HUES6 (cell line): ENCODE data around the gene LCE1C.

Experiments
- H3K27ac ChIP-seq: 2 replicates; pipeline ENCODE4 v1.7.0; 2013; ENCODE audit warnings: low read depth, mild to moderate bottlenecking, low read length, inconsistent platforms
- H3K27me3 ChIP-seq: 2 replicates; pipeline ENCODE4 v1.6.1; 2013; ENCODE audit warnings: low read length; ENCODE audit not compliant: control insufficient read depth, insufficient read depth
- H3K36me3 ChIP-seq: 2 replicates; pipeline ENCODE4 v1.6.1; 2013; ENCODE audit warnings: low read length; ENCODE audit not compliant: control insufficient read depth, insufficient read depth
- H3K4me1 ChIP-seq: 2 replicates; pipeline ENCODE4 v1.6.1; 2013; ENCODE audit warnings: low read length; ENCODE audit not compliant: control insufficient read depth, insufficient read depth
- H3K4me3 ChIP-seq: 2 replicates; pipeline ENCODE4 v1.5.1; 2013; ENCODE audit warnings: low read depth, low read length
- H3K9ac ChIP-seq: one replicate; pipeline ENCODE4 v1.6.1; 2013; ENCODE audit warnings: mild to moderate bottlenecking, low read length
- H3K9me3 ChIP-seq: 2 replicates; pipeline ENCODE4 v1.6.1; 2013; ENCODE audit warnings: low read depth, low read length; ENCODE audit not compliant: control insufficient read depth, insufficient read depth

LCE1C gene

GRCh38 chr1:152760551-152761190, 45.8 kb downstream of the LCE1C start:
- Histone ChIP-seq H3K27me3 (peaks cover 8% of the 10 kb centered on the region; the same call in 1 of the 2 replicates), H3K9ac (no peak overlapping the region), H3K9me3 (peaks cover 38% of the 10 kb centered on the region; the same call in 1 of the 2 replicates), H3K36me3 (no peaks in the 10 kb centered on the region), H3K4me3 (no peak overlapping the region), H3K4me1 (no peaks in the 10 kb centered on the region), H3K27ac (no peak overlapping the region)

GRCh38 chr1:152759453-152760173, 46.8 kb downstream of the LCE1C start:
- Histone ChIP-seq H3K27me3 (peaks cover 8% of the 10 kb centered on the region; the same call in 1 of the 2 replicates), H3K4me3 (no peak overlapping the region), H3K9ac (no peak overlapping the region), H3K36me3 (no peaks in the 10 kb centered on the region), H3K27ac (no peak overlapping the region), H3K9me3 (peaks cover 36% of the 10 kb centered on the region; the same call in 1 of the 2 replicates), H3K4me1 (no peaks in the 10 kb centered on the region)

GRCh38 chr1:152758636-152759035, 47.8 kb downstream of the LCE1C start:
- Histone ChIP-seq H3K4me3 (no peak overlapping the region), H3K27me3 (peaks cover 10% of the 10 kb centered on the region; the same call in 1 of the 2 replicates), H3K27ac (no peak overlapping the region), H3K36me3 (no peaks in the 10 kb centered on the region), H3K9me3 (peaks cover 36% of the 10 kb centered on the region; the same call in 1 of the 2 replicates), H3K4me1 (no peaks in the 10 kb centered on the region), H3K9ac (no peak overlapping the region)

GRCh38 chr1:152757747-152758146, 48.7 kb downstream of the LCE1C start, which contains the start of gene KPRP:
Gene KPRP (plus strand): TSS chr1:152758025. CDS start chr1:152759589, 1,564 bp downstream.
- Histone ChIP-seq H3K9me3 (peaks cover 36% of the 10 kb centered on the region; the same call in 1 of the 2 replicates), H3K27me3 (peaks cover 13% of the 10 kb centered on the region; the same call in 1 of the 2 replicates), H3K36me3 (no peaks in the 10 kb centered on the region), H3K4me1 (no peaks in the 10 kb centered on the region), H3K9ac (no peak within 1 kb of the TSS), H3K27ac (no peak within 1 kb of the TSS), H3K4me3 (no peak within 1 kb of the TSS)

- H3K27ac ChIP-seq, result no peak overlapping the region
- no peaks in the 10 kb centered on the region for H3K36me3 ChIP-seq
- H3K9ac ChIP-seq, result no peak overlapping the region
- H3K4me1 ChIP-seq, result no peaks in the 10 kb centered on the region
- peaks cover 13% of the 10 kb centered on the region; the same call in 1 of the 2 replicates for H3K27me3 ChIP-seq
- H3K4me3 ChIP-seq, result no peak overlapping the region
- H3K9me3 ChIP-seq, result peaks cover 34% of the 10 kb centered on the region; the same call in 1 of the 2 replicates
Observed at GRCh38 chr1:152756872-152757271, 49.6 kb downstream of the LCE1C start.
